ENCODE measurements around the gene NXF1.

GRCh38 chr11:62805961-62806441, 761 bp upstream of the NXF1 start:
- TF ChIP-seq POLR2AphosphoS5 (IDR thresholded peaks at IDR 0.05) (no peak), CTCF (IDR thresholded peaks at IDR 0.05) (no peak), POLR2A (IDR thresholded peaks at IDR 0.05) (no peak), EP300 (IDR thresholded peaks at IDR 0.05) (no peak)
